GM11168 (cell line): ENCODE results near the gene CEP295NL.
"Not testable (repeated sequence)": the region's sequence is repeated elsewhere in the genome, so short reads cannot be mapped to it uniquely, and the experiment has no call there.

ENCODE experiments used
- in situ Hi-C: fragments of 300-500 bp; cut with MboI; formaldehyde crosslinking; loops from one replicate; pipeline ENCODE4 v1.12.0; 2022; ENCODE audit warnings: low sequenced_read_pairs; ENCODE audit not compliant: unreplicated experiment

CEP295NL gene

GRCh38 chr17:78929908-78930775, 27.1 kb upstream of the CEP295NL start:
- in situ Hi-C loops = no loop called here

DNA sequence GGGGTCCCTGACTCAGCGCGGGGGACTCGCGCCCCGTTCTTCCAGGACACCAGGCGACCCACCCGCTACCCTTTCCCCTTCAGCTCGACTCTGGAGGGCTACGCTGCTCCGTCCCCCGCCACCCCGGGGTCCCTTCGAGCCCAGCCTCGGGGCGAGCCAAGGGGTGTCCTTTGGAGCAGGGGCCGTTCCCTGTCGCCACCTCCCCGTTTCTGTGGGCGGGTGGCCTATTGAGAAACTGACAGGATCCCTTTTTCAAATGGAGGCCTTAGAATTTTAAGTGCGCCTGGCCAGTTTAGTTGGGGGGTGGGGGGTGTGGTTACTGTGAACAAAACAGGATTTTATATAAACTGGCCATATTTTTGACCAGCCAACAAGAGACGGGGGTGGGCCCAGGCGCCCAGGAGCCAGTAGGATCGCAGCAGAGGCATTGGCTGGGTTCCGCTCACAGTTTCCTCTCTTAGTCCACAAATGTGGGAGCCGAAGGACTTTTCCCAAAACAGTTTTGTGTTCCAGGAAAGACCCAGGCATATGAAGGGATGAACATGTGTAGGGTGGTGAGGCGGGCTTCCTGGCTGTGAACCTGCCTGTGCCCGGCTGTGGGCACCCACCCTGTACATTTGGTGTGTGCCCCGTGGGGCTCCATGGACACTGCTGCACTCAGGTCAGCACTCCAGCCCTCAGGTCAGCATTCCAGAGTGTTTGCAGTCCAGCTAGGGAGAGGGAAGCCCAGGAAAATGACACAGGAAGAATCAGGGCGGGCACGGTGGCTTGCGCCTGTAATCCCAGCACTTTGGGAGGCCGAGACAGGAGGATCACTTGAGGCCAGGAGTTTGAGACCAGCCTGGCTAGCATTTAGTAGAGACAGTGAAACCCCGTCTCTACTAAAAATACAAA, 22.9 kb upstream of the CEP295NL start:
- in situ Hi-C loops = no loop called here

DNA sequence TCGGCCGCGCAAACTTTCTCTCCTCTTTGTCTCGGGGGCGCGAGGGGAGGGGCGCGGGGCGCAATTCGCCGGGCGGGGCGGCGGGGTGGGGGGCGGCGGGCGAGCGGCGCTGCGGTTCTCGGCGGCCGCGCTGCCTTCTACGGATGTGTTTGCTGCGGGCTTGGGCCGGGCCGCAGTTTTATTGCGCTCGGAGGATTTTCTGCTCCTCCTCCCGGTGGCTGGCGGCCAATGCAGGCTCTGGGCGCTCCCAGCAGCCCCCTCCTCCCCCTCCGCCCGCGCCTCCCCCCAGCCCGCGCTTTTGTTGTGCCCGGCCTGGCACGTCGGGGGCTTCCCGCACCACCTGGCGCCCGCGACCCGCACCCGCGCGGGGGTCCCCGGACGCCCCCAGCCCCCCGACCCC, 22.2 kb upstream of the CEP295NL start, which contains the start of gene TIMP2:
TIMP2 (minus strand) TSS at position 154 of the 400 bp plus-strand sequence. CDS start 299 bp downstream, outside the sequence.
- in situ Hi-C loops = no loop called here

GRCh38 chr17:78924481-78925151, 21.6 kb upstream of the CEP295NL start:
- in situ Hi-C loops = no loop called here

DNA sequence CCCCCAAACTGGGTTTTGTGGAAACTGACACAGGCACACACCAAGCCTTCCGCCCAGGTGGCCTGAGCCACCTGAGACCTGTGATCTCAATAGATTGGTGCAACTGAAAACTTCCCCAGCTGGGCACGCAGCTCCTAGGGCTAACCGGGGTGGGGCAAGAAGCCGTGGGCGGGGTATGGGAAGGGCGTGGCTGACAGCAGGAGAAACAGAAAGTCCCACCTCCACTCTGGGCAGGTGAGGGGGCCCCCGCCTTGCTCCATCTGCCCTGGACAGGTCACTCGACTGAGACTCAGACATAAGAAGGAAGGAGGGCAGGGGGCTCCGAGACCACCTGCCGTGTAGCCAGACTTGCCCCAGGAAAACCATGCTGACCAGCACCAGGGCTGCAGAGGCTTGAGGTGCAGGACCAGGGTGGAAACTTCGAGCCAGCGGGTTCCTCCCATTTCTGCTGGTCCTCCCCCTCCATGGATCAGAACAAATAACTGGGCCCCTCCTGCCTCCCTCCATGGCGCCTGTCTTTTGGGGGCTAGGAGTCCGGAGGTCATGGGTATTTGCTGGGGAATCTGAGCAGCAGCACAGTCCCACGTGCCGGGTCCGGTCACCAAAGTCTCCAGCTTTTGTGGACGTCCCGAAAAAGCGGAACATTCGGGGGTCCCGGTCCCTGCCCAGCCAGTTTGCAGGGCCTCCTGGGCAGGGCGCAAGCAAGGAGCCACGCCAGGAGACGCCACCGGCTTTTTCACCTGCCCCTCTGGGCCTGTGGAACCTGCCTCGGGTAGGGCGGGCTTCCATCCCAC, 20.9 kb upstream of the CEP295NL start:
- in situ Hi-C loops = no loop called here

DNA sequence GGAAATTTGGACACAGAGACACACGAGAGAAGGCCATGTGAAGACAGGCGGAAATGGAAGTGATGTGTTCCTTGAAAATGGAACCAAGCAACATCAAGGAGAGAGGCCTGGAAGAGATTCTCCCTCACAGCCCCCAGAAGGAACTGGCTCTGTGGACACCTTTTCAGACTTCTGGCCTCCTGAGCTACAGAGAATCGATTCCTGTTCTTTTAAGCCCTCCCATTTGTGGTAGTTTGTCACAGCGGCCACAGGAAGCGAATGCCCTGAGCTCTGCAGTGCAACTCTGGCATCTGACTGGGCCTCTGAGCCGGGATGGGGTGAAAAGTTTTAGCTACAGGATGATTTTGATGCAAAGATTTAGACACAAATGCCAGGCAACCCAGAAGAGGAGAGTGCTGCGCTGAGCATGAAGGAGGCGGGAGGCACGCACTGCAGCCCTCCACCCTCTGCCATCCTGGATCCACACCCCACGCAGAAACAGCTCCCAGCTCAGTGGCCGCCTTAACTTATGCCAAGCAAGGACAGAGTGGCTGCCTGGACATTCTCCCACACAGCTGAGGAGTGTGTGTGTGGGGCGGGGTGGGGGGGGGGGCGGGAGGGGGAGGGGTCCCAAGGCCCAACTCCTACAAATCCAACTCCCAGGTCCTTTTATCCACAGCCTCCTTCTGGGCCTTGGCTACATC, 20.0 kb upstream of the CEP295NL start:
- in situ Hi-C loops = no loop called here

GRCh38 chr17:78921437-78921971, 18.5 kb upstream of the CEP295NL start:
- in situ Hi-C loops = no loop called here

GRCh38 chr17:78920528-78920927, 17.5 kb upstream of the CEP295NL start:
- in situ Hi-C loops = no loop called here

- in situ Hi-C loops = no loop called here
These were observed 17.0 kb upstream of the CEP295NL start for GRCh38 chr17:78919861-78920450.

DNA sequence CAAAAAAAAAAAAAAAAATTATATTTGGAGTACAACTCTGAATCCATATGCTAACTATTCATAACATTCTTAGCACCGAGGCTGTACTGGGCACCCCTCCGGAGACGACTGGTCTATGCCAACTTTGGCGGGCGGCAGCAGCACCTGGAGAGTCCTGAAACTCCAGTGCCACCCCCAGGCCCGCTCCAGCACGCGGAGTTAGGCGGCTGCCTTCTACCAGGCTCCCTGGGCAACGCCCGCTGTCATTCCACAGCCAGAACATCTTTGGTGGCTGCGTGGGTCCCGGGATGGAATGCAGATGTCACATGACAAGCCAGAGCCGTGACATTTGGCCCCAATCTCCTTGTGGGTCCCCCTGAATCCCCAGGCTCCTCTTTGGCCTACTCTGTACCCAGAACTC, 16.0 kb upstream of the CEP295NL start:
- in situ Hi-C loops = no loop called here

GRCh38 chr17:78917451-78918275, 14.7 kb upstream of the CEP295NL start:
- in situ Hi-C loops = no loop called here

DNA sequence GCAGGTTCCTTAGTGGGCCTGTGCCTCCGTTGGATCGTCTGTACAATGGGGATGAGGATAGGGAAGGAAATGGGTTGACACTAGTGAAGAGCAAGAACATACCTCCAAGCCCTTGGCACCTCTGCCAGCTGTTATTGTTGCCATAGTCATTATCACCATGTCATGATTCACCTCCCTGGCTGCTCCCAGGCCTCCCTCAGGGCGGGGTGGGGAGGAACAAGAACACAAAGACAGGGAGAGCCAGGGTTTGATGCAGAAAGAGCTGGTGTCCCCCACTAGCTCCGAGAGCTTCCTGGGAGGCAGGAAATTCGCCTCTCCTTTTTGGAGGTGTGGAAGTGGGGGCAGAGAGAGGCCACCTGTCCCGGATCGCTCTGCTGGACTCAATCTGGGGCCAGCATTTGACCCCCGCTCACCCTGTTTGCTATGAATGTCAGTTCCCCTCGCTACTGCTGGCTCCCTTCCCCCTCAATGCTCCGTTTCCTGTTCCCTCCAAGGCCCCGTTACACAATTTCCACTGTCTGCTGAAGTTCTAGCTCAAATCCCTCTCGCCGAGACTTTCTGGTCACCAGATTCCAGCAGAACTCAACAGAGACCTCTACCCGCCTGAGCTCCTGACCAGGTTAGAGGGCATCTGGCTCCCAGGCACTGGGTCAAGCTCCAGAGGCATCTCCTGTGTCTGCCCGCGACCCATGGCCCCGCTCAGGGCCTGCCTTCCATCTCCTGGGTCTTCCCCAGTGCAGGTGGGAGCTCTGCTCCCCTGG, 13.1 kb upstream of the CEP295NL start:
- in situ Hi-C loops = no loop called here

DNA sequence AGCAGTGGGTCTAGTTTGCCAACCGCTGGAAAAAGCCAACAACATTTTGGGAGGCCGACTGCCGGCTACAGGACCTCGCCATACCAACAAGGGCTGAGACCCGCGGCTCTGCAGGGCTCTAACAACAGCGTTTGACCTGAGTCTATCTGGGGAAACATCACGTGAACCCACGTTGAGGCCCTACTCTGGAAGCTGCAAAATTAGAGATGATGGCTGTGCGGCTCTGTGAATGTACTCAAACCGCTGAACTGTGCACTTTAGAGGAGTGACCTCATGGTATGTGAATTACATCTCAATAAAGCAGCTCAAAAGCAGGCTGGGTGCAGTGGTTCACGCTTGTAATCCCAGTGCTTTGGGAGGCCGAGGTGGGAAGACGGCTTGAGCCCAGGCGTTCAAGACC, 10.1 kb upstream of the CEP295NL start:
- in situ Hi-C loops = no loop called here

- in situ Hi-C loops = no loop called here
These were observed 9.1 kb upstream of the CEP295NL start for GRCh38 chr17:78912082-78912481.

DNA sequence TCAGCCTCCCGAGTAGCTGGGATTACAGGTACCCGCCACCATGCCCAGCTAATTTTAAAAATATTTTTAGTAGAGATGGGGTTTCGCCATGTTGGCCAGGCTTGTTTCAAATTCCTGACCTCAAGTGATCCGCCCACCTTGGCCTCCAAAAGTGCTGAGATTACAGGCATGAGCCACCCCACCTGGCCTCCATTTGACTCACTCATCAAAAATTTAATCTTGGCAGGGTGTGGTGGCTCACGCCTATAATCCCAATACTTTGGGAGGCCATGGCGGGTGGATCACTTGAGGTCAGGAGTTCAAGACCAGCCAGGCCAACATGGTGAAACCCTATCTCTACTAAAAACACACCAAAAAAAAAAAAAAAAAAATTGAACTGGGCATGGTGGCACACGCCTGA, 8.5 kb upstream of the CEP295NL start:
- in situ Hi-C loops = not testable (repeated sequence)

- in situ Hi-C loops = no loop called here
These were observed 7.7 kb upstream of the CEP295NL start for GRCh38 chr17:78910497-78911284.
